Colonic mucosa (tissue), 4 donors: ENCODE measurements around the gene UCP2. TPM values are rescaled to one million over a fixed set of nuclear protein-coding genes. Genes with fewer than 3 reads are reported as not detected.

ENCODE experiments used
- DNase-seq: peaks from one replicate; pipeline ENCODE4 v3.0.0-alpha.2; 2020
- H3K27ac ChIP-seq: fragments of 200-600 bp; one replicate; pipeline ENCODE4 v1.8.0; 2021
- H3K27me3 ChIP-seq: fragments of 200-600 bp; one replicate; pipeline ENCODE4 v1.8.0; 2021
- H3K36me3 ChIP-seq: fragments of 200-600 bp; one replicate; pipeline ENCODE4 v1.8.0; 2021
- H3K4me1 ChIP-seq: fragments of 200-600 bp; one replicate; pipeline ENCODE4 v1.8.0; 2021; ENCODE audit warnings: mild to moderate bottlenecking
- H3K4me3 ChIP-seq: fragments of 200-600 bp; one replicate; pipeline ENCODE4 v1.8.0; 2021
- H3K9ac ChIP-seq, 2 donors: one replicate each; pipeline ENCODE4 v1.7.0; 2013; ENCODE audit warnings: control low read depth in 2 of 2, low read depth in 2 of 2, low read length in 2 of 2
- H3K9me3 ChIP-seq: fragments of 200-600 bp; one replicate; pipeline ENCODE4 v1.8.0; 2021
- CTCF ChIP-seq: fragments of 200-600 bp; IDR thresholded peaks from one replicate; pipeline ENCODE4 v1.8.0; 2022; ENCODE audit warnings: antibody characterized with exemption, mild to moderate bottlenecking
- intact Hi-C: fragments of 100-400 bp; cut with DNase I; formaldehyde crosslinking; loops from one replicate; pipeline ENCODE4 v1.14.1; 2022
- total RNA-seq, 2 donors: library from RNA; stranded (reverse); fragmentation: NEBNext Ultra II Directional in 1 of 2; extraction: Animal tissue kit (Norgen Biotek cat#: 25700) in 1 of 2; gene quantifications; one replicate each; pipeline ENCODE4 v1.2.1, GENCODE V29; 2021
- donor health status: healthy.
- donor health status: DM: no; HTN: no; CAD: no.
- donor health status: DM: no; HTN: no; CAD: no.

UCP2 gene
- total RNA-seq, 2 donors from 2014 or later = 43.0 to 64.0 TPM

- intact Hi-C loops = loop anchor here (5.0 kb wide), 1 partner anchor 131 kb away; no protein-coding TSS in a partner anchor
- Histone ChIP-seq H3K27me3 (no peaks in the 10 kb centered on the region), H3K4me3 (no peak overlapping the region), H3K27ac (no peak overlapping the region), H3K36me3 (no peaks in the 10 kb centered on the region), H3K9ac (no peak overlapping the region), H3K4me1 (no peaks in the 10 kb centered on the region), H3K9me3 (no peaks in the 10 kb centered on the region)
- no peak for TF ChIP-seq CTCF
- no peak for DNase-seq
Measured at GRCh38 chr11:73961321-73961720, 21.3 kb downstream of the UCP2 start.

- Histone ChIP-seq H3K9ac (no peak overlapping the region), H3K27ac (no peak overlapping the region), H3K9me3 (no peaks in the 10 kb centered on the region), H3K36me3 (no peaks in the 10 kb centered on the region), H3K4me3 (no peak overlapping the region), H3K4me1 (no peaks in the 10 kb centered on the region), H3K27me3 (no peaks in the 10 kb centered on the region)
- intact Hi-C loops = no loop called here
- no peak for DNase-seq
- no peak for TF ChIP-seq CTCF
Measured at GRCh38 chr11:73958521-73959141, 24.0 kb downstream of the UCP2 start.

- H3K9ac ChIP-seq = no peak overlapping the region
- H3K4me3 ChIP-seq = no peak overlapping the region
- no peaks in the 10 kb centered on the region for H3K27me3 ChIP-seq
- H3K36me3 ChIP-seq = no peaks in the 10 kb centered on the region
- no peak for DNase-seq
- H3K4me1 ChIP-seq = no peaks in the 10 kb centered on the region
- H3K9me3 ChIP-seq = no peaks in the 10 kb centered on the region
- intact Hi-C loops = no loop called here
- no peak for TF ChIP-seq CTCF
- no peak overlapping the region for H3K27ac ChIP-seq
Measured at GRCh38 chr11:73957654-73958361, 24.8 kb downstream of the UCP2 start.

- Histone ChIP-seq H3K36me3 (no peaks in the 10 kb centered on the region), H3K4me1 (no peaks in the 10 kb centered on the region), H3K27me3 (no peaks in the 10 kb centered on the region), H3K4me3 (no peak overlapping the region), H3K9me3 (no peaks in the 10 kb centered on the region), H3K9ac (no peak overlapping the region), H3K27ac (no peak overlapping the region)
- DNase-seq = no peak
- no peak for TF ChIP-seq CTCF
- intact Hi-C loops = no loop called here
Measured at GRCh38 chr11:73956876-73957653, 25.6 kb downstream of the UCP2 start.

GRCh38 chr11:73951797-73952196 lies 30.8 kb downstream of the UCP2 start:
- Histone ChIP-seq H3K27me3 (no peaks in the 10 kb centered on the region), H3K36me3 (no peaks in the 10 kb centered on the region), H3K4me3 (no peak overlapping the region), H3K9ac (no peak overlapping the region), H3K27ac (no peak overlapping the region), H3K4me1 (no peaks in the 10 kb centered on the region), H3K9me3 (no peaks in the 10 kb centered on the region)
- TF ChIP-seq CTCF = no peak
- intact Hi-C loops = no loop called here
- DNase-seq = no peak
